Measurements from ENCODE around the gene P2RX2. TPM values are rescaled to one million over a fixed set of nuclear protein-coding genes. Genes with fewer than 3 reads are reported as not detected.
A peak's percentile ranks its signal among the peaks of the same experiment; 100 is the strongest.

P2RX2 gene
- total RNA-seq (not detected), polyA plus RNA-seq (not detected)
- long read RNA-seq, donor 1 = 0 reads
- long read RNA-seq, donor 2 = 0 reads
- long read RNA-seq, donor 3 = 0 reads
- long read RNA-seq, donor 4 = 0 reads

DNA sequence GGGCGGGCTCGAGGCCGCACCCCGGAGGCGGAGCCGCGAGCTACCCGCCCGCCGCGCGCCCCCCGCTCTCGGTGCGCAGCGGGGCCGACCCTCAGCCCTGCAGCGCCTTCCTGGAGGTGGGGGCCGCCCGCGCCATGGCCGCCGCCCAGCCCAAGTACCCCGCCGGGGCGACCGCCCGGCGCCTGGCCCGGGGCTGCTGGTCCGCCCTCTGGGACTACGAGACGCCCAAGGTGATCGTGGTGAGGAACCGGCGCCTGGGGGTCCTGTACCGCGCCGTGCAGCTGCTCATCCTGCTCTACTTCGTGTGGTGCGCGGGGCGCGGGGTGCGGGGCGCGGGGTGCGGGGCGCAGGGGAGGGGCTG lies at the start of gene P2RX2:
P2RX2 (plus strand) TSS at position 94 of the 361 bp plus-strand sequence; CDS start at position 135, 41 bp downstream.
- ATAC-seq (no peak), DNase-seq (peak in 1 of 3 donors; percentile 48)
- Histone ChIP-seq H3K27ac (ENCODE audit: low read length) (no peak within 1 kb of the TSS), H3K4me3 (ENCODE audit: low read length) (peak within 1 kb of the TSS; percentile 34), H3K9me3 (ENCODE audit: control insufficient read depth, low read length) (peaks cover 5% of the 10 kb centered on the region), H3K4me1 (ENCODE audit: control insufficient read depth, insufficient read depth, low read length) (no peaks in the 10 kb centered on the region), H3K27me3 (ENCODE audit: control insufficient read depth, insufficient read depth) (no peaks in the 10 kb centered on the region)
- 4% methylated on average over 49 of the region's 49 CpGs for WGBS
- intact Hi-C loops (cut with DNase I) = loop anchor here in 3 of 4 donors (5.0 to 10.0 kb wide), 2 partner anchors 206 to 464 kb away; no protein-coding TSS in a partner anchor

DNA sequence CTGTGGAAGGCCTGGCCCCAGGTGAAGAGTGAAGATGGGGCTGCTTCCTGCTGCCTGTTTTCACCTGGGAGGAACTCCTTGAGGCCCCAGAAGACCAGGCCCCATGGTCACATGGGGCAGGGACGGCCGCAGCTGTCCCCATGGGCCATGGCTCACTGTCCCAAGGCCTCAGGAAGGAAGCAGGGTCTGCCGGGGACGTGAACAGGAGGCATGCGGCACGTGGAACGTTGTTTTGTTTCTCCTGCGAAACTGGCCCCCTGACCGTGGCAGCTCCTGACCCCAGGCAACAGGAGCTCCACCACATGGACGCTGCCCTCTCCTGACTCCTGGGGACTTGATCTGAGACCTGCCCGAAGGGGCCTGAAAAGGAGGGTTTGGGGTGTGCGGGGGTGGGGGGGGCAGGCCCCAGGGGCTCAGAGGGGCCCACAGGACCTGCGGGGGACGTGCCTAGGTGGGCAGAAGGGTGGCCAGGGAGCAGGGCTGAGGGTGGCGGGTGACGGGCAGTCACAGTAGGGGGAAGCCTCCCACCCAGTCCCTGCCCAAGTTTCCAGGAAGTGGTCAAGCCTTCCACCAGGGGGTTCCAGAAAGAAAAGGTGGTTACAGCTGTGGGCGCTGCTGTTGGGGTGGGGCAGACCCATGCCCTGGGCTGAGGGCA lies 49.6 kb upstream of the P2RX2 start:
- intact Hi-C loops (cut with DNase I) = no loop called here
- no peak overlapping the region for H3K27ac ChIP-seq (ENCODE audit: low read length)
- no peak overlapping the region for H3K4me3 ChIP-seq (ENCODE audit: low read length)
- no peaks in the 10 kb centered on the region for H3K27me3 ChIP-seq (ENCODE audit: control insufficient read depth, insufficient read depth)
- no peak for DNase-seq
- WGBS = 84% methylated on average over 17 of the region's 17 CpGs
- H3K4me1 ChIP-seq (ENCODE audit: control insufficient read depth, insufficient read depth, low read length) = no peaks in the 10 kb centered on the region
- H3K9me3 ChIP-seq (ENCODE audit: control insufficient read depth, low read length) = no peaks in the 10 kb centered on the region
- no peak for ATAC-seq

DNA sequence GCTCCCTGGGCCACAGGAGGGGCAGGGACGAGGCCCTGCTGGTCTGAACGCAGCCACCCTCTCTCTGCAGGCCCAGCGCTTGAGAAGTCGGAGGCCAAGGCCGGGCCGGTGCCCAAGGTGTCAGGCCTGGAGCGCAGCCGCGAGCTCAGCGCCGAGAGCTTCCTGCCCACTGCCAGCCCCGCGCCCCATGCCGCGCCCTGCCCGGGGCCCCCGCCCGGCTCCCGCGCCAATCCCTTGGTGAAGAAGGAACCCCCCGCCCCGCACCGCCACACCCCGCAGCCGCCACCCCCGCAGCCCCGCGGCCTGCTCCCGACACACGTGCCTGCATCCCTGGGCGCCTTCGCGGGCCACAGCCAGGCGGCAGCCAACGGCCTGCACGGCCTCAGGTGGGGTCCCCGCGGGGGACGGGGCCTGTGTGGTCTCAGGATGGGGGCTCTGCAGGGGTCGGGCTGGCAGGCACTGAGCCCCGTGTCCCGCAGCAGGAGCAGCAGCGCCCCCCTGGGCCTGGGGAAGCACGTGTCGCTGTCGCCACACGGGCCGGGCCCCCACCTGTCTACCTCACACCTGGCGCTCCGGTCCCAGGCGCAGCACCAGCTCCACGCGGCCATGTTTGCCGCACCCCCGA lies 48.6 kb upstream of the P2RX2 start:
- no peak overlapping the region for H3K4me3 ChIP-seq (ENCODE audit: low read length)
- intact Hi-C loops (cut with DNase I) = no loop called here
- H3K27me3 ChIP-seq (ENCODE audit: control insufficient read depth, insufficient read depth) = no peaks in the 10 kb centered on the region
- 96% methylated on average over 55 of the region's 55 CpGs for WGBS
- H3K27ac ChIP-seq (ENCODE audit: low read length) = no peak overlapping the region
- H3K4me1 ChIP-seq (ENCODE audit: control insufficient read depth, insufficient read depth, low read length) = no peaks in the 10 kb centered on the region
- H3K9me3 ChIP-seq (ENCODE audit: control insufficient read depth, low read length) = no peaks in the 10 kb centered on the region
- DNase-seq (no peak), ATAC-seq (no peak)

DNA sequence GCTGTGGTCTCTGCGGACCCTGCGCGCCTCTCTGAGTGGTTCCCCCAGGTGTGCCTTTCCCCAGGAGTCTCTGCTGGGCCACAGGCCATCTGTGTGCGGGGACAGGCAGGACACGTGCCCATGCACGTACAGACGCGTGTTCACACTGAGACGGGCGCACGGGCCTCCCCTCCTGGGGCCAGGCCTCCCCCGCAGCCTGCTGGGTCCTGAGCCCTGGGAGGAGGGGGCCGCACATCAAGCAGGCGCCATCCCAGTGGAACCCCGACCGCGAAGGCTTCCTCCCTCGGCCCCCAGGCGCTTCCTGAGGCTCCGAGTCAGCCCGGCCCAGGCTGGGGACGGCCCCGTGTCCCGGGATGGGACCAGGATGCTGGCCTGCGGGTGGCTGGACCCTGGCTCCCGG lies 47.9 kb upstream of the P2RX2 start:
- H3K27me3 ChIP-seq (ENCODE audit: control insufficient read depth, insufficient read depth) = no peaks in the 10 kb centered on the region
- WGBS = 96% methylated on average over 26 of the region's 26 CpGs
- ATAC-seq (no peak), DNase-seq (no peak)
- no peaks in the 10 kb centered on the region for H3K4me1 ChIP-seq (ENCODE audit: control insufficient read depth, insufficient read depth, low read length)
- H3K9me3 ChIP-seq (ENCODE audit: control insufficient read depth, low read length) = no peaks in the 10 kb centered on the region
- H3K4me3 ChIP-seq (ENCODE audit: low read length) = no peak overlapping the region
- intact Hi-C loops (cut with DNase I) = no loop called here
- no peak overlapping the region for H3K27ac ChIP-seq (ENCODE audit: low read length)

DNA sequence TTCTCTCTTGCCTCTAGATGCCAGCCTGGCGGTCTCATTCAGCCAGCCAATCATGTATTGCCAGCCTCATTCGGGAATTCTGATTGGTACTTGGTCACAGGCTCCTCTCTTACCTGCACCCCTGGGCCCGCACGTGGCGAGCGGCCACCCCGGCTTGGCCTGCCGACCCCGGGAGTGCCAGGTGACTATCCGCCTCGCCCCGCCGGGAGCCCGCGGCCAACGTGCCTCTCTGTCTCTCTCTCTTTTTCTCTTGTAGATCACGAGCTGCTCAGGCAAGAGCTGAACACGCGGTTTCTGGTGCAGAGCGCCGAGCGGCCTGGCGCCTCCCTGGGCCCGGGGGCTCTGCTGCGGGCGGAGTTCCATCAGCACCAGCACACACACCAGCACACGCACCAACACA lies 47.5 kb upstream of the P2RX2 start:
- WGBS = 96% methylated on average over 27 of the region's 27 CpGs
- DNase-seq (no peak), ATAC-seq (no peak)
- intact Hi-C loops (cut with DNase I) = no loop called here
- Histone ChIP-seq H3K27ac (ENCODE audit: low read length) (no peak overlapping the region), H3K4me3 (ENCODE audit: low read length) (no peak overlapping the region), H3K9me3 (ENCODE audit: control insufficient read depth, low read length) (no peaks in the 10 kb centered on the region), H3K27me3 (ENCODE audit: control insufficient read depth, insufficient read depth) (no peaks in the 10 kb centered on the region), H3K4me1 (ENCODE audit: control insufficient read depth, insufficient read depth, low read length) (no peaks in the 10 kb centered on the region)

DNA sequence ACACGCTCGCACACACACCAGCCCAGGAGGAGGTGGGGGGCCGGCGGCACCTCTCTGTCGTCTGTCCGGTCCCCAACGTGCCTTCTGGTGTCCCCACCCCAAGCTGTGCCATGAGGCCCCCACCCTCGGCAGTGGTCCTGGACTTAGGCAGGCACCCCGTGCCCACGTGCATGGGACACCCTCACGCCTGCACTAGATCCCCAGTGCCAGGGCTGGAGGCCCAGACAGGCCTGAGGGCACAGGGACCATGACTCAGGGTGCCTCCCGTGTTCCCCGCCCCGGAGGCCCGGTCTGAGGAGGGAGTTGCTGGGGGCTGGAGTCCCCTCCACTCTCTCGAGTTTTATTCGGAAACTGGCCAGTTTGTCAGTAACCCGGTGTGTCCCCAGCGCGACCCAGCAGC lies 47.0 kb upstream of the P2RX2 start:
- no peaks in the 10 kb centered on the region for H3K4me1 ChIP-seq (ENCODE audit: control insufficient read depth, insufficient read depth, low read length)
- ATAC-seq (no peak), DNase-seq (no peak)
- H3K9me3 ChIP-seq (ENCODE audit: control insufficient read depth, low read length) = no peaks in the 10 kb centered on the region
- no peak overlapping the region for H3K4me3 ChIP-seq (ENCODE audit: low read length)
- no peaks in the 10 kb centered on the region for H3K27me3 ChIP-seq (ENCODE audit: control insufficient read depth, insufficient read depth)
- WGBS = 91% methylated on average over 20 of the region's 20 CpGs
- intact Hi-C loops (cut with DNase I) = no loop called here
- no peak overlapping the region for H3K27ac ChIP-seq (ENCODE audit: low read length)

DNA sequence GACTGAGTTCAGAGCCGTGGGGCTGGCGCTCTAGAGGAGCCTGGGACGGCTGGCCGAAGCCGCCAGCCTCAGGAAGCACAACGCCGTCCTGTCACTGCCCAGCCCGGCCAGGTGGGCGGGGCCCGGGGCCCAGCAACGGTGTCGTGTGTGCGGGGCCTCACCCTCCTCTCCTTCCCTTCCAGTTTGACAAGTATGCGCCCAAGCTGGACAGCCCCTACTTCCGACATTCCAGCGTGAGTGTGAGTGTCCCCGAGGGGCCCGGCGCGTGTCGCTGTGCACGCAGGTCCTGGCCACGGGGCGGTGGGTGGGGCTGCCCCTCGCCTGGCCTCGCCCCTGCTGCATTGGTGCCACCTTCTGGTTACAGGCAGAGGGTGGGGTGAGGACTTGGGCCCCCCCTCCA lies 46.5 kb upstream of the P2RX2 start:
- Histone ChIP-seq H3K27me3 (ENCODE audit: control insufficient read depth, insufficient read depth) (no peaks in the 10 kb centered on the region), H3K4me1 (ENCODE audit: control insufficient read depth, insufficient read depth, low read length) (no peaks in the 10 kb centered on the region), H3K4me3 (ENCODE audit: low read length) (no peak overlapping the region), H3K9me3 (ENCODE audit: control insufficient read depth, low read length) (no peaks in the 10 kb centered on the region), H3K27ac (ENCODE audit: low read length) (no peak overlapping the region)
- intact Hi-C loops (cut with DNase I) = no loop called here
- DNase-seq (no peak), ATAC-seq (no peak)
- 84% methylated on average over 26 of the region's 26 CpGs for WGBS

DNA sequence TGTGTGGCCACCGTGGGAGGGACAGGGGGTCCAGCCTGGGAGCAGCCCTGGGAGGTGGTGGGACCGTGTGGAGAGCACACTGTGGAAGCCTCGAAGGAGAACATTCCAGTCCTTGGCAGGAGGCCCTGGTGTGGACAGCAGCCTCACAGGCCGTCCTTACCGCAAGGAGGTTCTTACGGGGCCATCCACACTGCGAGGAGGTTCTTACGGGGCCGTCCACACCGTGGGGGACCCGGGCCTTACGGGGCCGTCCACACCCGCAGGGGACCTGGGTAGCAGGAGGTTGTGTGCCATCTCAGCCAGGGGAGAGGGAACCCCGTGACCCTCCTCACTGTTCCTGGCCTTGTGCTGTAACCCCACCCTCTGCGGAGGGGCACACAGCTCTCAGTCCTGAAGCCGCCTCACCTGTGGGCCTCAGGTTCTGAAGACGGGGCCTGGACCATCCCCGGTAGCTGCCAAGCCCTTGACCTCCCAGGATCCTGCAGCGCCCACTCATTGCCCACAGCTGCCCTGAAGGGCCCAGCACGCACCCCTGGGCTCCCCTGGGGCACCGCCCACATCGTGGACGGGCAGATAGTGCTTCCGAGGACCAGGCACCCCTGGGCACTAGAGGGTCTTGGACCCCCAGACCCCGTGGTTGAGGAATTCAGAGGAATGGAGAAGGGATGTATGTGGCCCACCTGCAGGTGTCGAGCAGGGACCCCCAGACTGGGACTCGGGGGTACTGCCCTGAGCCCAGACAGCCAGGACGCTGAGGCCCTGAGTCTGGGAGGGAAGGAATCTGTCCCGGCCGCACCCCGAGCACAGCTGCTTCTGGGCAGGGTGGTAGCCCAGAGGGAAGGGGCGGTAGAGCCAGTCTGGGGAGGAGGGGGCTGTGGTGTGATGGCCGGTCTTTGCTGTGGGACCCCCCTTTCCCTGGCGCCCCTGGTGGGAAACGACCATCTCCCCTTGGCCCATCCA lies 45.5 kb upstream of the P2RX2 start:
- H3K9me3 ChIP-seq (ENCODE audit: control insufficient read depth, low read length) = no peaks in the 10 kb centered on the region
- 92% methylated on average over 36 of the region's 36 CpGs for WGBS
- H3K27ac ChIP-seq (ENCODE audit: low read length) = no peak overlapping the region
- ATAC-seq (no peak), DNase-seq (no peak)
- intact Hi-C loops (cut with DNase I) = no loop called here
- no peaks in the 10 kb centered on the region for H3K4me1 ChIP-seq (ENCODE audit: control insufficient read depth, insufficient read depth, low read length)
- no peak overlapping the region for H3K4me3 ChIP-seq (ENCODE audit: low read length)
- no peaks in the 10 kb centered on the region for H3K27me3 ChIP-seq (ENCODE audit: control insufficient read depth, insufficient read depth)

DNA sequence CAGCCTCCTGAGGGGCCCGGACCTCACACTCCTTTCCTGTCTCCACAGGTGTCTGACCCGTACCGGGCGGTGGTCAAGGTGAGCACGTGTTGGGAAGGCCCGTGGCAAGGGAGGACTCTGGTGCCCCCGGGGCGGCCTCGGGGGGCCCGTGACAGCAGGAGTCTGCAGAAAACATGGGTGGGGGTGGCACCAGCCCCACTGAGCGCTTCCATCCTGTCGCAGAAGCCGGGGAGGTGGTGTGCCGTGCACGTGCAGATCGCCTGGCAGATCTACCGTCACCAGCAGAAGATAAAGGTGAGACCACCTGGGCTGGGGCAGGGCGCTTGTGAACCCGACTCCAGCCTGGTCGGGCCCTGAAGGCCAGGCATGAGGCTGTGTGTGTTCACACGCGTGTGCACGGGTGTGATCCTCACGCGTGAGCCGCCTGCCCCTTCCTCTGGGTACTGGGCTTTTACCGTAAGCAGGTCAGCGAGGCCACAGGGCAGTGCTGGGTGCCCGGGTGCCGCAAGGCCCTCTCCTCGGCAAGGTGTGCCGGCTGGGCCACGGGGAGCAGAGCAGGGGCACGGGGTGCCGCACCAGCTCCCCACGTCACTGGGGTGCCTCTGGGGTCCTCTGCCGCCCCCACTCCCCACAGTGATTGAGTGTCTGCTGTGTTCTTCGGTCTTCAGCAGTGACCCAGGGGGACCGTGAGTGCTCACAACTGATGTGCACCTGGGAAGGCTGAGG lies 44.1 kb upstream of the P2RX2 start:
- no peaks in the 10 kb centered on the region for H3K27me3 ChIP-seq (ENCODE audit: control insufficient read depth, insufficient read depth)
- DNase-seq (no peak), ATAC-seq (no peak)
- WGBS = 97% methylated on average over 39 of the region's 39 CpGs
- no peaks in the 10 kb centered on the region for H3K9me3 ChIP-seq (ENCODE audit: control insufficient read depth, low read length)
- no peak overlapping the region for H3K27ac ChIP-seq (ENCODE audit: low read length)
- no peaks in the 10 kb centered on the region for H3K4me1 ChIP-seq (ENCODE audit: control insufficient read depth, insufficient read depth, low read length)
- no peak overlapping the region for H3K4me3 ChIP-seq (ENCODE audit: low read length)
- intact Hi-C loops (cut with DNase I) = no loop called here

DNA sequence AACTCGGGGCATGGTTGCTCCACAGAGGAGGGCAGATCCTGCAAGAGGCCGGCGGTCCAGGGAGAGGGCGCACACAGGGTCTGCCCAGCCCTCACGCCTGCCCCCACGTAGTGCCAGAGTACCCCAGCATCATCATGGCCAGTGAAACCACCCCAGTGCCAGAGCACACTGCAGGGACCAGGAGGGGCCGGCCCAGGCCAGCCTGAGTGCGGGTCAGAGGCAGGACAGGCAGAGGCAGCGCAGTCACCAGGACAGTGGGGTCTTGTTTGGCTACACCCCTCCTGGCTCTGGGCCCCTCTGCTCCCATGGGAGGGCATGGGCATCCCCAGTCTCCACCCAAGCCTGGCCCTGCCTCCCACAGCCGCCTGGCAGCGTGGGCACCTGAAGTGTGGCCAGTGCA lies 42.9 kb upstream of the P2RX2 start:
- no peak for DNase-seq
- 97% methylated on average over 11 of the region's 11 CpGs for WGBS
- intact Hi-C loops (cut with DNase I) = no loop called here
- no peak for ATAC-seq
- no peak overlapping the region for H3K27ac ChIP-seq (ENCODE audit: low read length)
- no peaks in the 10 kb centered on the region for H3K9me3 ChIP-seq (ENCODE audit: control insufficient read depth, low read length)
- H3K4me3 ChIP-seq (ENCODE audit: low read length) = no peak overlapping the region
- H3K4me1 ChIP-seq (ENCODE audit: control insufficient read depth, insufficient read depth, low read length) = no peaks in the 10 kb centered on the region
- no peaks in the 10 kb centered on the region for H3K27me3 ChIP-seq (ENCODE audit: control insufficient read depth, insufficient read depth)

All from right cardiac atrium (tissue), 5 donors.